Stimulated activated CD8-positive, alpha-beta memory T cell treated with anti-CD3 and anti-CD28 coated beads, Interleukin-12 subunit alpha, Interleukin-12 subunit beta, amount 100 ng/mL, for 1 hour (primary cell): ENCODE data around the gene PKN1.

Experiments
- DNase-seq: peaks from one replicate; pipeline ENCODE4 v3.0.0-alpha.2; 2020; ENCODE audit warnings: low read depth

Gene PKN1

DNA sequence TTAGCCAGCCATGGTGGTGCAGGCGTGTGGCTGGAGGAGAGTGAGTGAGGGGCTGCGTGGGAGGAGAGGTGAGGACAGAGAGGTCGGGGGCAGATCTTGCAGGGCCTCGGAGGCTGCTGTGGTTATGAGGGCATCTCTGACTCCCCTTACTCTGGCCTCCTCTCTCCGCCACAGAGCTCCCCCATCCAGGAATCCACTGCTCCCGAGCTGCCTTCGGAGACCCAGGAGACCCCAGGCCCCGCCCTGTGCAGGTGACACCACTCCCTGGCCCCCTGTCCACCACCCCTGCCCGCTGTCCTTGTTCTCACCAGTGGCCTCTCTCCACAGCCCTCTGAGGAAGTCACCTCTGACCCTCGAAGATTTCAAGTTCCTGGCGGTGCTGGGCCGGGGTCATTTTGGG lies 34.3 kb downstream of the PKN1 start:
- no peak for DNase-seq

DNA sequence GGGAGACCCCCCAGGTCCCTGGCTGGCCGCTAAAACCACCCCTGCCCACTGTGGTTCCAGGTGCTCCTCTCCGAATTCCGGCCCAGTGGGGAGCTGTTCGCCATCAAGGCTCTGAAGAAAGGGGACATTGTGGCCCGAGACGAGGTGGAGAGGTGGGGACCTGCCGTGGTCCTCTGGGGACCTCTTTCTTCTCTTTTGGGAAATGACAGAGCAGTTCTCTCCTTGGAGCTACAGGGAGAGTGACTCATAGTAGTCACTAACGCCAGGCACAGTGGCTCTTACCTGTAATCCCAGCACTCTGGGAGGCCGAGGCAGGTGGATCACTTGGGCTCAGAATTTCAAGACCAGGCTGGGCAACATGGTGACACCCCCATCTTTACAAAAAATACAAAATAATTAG lies 34.7 kb downstream of the PKN1 start:
- DNase-seq: no peak

DNA sequence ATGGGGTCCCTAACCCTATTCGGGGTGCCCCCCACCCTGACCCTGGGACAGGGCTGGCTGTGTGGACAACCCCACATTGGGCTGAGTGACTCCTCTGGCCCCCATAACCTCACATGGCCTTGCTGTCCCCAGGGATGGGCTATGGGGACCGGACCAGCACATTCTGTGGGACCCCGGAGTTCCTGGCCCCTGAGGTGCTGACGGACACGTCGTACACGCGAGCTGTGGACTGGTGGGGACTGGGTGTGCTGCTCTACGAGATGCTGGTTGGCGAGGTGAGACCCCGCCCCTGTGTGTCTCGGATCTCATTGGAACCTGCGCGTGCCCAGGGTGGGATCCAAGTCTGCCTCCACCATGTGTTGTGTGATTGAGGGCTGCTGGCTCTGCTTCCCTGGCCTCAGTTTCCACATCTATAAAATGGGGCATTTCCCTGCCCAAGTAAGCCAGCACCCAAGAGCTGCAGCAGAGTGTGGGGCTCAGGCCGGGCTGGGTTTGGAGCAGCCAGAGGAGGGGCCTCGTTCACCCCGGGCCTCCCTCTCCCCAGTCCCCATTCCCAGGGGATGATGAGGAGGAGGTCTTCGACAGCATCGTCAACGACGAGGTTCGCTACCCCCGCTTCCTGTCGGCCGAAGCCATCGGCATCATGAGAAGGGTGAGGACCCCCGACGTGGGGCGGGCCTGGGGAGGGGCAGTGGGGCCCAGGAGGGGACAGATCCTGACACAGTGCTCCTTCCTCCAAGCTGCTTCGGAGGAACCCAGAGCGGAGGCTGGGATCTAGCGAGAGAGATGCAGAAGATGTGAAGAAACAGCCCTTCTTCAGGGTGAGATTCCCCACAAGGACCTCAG lies 37.1 kb downstream of the PKN1 start:
- DNase-seq: no peak

DNA sequence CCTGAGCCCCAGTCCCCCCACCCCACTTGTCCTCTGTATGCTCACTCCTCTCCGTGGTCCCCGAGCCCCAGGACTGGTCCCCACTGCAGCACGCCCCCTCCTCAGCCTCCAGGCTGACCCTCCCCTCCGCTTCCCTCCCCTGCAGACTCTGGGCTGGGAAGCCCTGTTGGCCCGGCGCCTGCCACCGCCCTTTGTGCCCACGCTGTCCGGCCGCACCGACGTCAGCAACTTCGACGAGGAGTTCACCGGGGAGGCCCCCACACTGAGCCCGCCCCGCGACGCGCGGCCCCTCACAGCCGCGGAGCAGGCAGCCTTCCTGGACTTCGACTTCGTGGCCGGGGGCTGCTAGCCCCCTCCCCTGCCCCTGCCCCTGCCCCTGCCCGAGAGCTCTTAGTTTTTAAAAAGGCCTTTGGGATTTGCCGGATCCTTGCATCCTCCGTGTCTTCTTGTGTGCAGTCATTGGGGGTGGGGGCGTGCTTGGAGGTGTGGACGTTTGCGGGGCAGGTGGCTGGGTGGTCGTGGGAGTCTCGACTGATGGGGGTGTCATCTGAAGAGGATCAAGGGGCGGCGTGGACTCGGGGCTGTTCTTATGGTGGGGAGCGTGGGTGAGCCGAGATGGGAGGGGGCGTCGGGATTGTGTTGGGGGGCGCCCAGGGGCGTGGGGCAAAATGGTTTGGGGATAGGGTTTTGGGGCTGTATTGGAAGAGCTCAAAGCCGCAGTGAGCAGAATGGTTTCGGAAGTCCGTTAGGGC lies 38.5 kb downstream of the PKN1 start:
- no peak for DNase-seq

DNA sequence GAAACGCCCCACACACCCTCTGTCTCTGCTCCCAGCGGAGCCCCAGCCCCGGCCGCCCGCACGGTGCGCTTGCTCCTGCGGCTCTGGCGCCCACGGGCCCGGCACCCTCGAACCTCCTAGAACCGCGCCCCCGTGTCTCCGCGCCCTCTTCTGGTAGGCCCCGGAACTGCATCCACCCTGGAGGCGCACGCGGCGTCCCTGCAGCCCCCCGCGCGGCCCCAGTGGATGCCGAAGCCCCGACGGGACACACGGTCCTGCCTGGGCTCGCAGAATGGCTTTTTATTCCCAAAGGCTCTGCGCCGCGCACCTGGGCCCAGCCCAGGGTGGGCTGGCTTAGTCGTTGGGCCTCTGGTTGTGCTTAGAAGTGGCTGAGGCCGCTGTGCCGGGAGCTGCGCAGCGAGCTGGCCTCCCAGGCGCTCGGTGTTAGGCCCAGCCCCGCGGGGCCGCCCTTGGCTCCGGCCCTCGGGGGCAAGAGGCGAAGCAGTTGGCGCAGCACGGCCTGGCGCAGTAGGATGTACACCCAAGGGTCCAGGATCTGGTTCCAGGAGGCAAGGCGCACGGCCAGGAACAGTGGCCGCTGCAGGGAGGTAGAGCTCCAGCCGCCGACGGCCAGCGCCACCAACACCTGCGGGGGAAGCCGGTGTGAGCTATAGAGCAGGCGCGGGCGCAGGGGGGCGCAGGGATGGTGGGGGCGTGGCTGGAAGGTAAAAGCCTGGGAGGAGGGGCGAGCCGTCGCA lies 39.3 kb downstream of the PKN1 start:
- DNase-seq: peak; percentile 78

DNA sequence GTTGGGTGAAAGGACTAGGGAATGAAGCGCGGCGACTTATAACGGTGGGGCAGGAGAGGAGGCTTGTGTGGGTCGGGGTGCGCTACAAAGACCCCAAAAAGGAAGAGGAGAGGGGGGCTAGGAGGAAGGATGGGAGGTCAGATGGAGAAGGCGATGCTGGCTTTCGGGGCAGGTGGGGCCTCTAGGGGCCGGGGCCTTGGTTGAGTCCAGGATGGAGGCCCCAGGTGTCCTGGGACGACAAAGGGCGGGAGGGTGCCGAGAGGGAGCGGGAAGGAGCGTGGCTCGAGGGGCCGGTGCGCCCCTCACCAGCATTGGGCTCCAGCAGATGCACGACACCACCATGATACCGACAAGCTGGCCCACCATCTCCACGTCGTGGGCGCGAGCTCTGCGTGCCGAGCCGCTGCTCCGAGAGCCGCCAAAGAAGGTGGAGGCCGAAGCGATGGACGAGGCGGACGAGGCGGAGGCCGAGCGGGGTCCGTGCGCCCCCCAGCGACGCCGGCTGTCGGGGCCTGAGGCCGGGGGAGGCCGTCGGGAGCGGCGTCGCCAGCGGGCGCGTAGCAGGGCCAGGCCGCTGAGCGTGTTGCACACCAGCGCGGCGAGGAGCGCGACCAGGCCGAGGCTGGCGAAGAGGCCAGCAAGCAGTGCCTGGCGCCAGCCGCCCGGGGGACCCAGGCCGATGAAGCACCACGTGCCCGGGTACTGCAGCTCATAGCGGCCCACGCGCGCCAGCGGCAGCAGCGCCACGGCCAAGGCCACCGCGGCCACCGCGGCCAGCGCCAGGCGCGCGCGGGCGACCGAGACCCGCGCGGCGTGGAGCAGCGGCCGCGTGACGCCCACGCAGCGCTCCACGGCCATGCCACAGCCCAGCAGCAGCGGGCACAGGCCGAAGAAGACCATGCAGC lies 40.2 kb downstream of the PKN1 start:
- DNase-seq: no peak

DNA sequence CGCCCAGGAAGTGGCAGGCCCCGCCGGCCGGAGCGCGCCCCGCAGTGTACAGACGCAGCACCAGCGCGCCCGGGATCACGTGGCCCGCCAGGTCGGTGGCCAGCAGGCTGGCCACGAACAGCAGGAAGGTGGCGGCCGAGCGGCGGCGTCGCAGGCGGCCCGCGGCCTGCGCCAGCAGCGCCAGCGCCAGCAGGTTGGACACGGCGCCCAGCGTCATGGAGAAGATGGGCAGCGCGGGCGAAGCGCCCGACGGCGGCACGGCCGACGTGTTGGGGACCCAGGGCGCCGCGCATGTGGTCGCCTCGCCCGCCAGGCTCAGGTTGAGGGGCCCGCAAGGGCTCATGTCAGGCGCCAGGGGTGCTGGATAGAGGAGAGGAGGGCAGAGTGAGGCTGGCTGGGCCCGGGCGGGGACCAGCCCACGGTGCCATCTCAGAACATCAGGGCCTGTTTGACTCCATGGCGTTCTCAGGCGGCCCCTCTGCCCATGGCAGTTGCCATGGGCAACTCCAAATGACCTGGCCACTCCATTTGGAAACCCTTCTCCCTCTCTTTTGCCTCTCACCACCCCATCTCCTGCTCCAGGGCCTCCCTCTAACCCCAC lies 41.0 kb downstream of the PKN1 start:
- DNase-seq: no peak

DNA sequence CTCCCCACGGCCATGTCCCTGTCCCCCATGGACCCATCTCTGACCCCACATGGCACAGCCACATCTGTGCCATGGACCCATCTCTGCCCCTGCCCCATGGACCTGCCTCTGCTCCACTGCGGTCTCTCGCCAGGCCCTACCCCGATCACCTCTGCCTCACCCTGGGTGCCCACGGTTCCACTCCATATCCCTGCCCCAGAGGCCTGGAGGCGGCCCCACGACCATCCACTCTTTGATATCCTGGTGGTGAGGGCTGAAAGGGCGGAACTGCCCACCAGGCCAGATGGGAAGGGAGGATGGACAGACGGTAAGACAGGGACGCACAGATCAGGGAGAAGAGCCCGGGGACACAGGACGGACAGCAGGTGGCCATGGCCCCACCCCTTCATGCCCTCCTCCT lies 41.7 kb downstream of the PKN1 start:
- no peak for DNase-seq

DNA sequence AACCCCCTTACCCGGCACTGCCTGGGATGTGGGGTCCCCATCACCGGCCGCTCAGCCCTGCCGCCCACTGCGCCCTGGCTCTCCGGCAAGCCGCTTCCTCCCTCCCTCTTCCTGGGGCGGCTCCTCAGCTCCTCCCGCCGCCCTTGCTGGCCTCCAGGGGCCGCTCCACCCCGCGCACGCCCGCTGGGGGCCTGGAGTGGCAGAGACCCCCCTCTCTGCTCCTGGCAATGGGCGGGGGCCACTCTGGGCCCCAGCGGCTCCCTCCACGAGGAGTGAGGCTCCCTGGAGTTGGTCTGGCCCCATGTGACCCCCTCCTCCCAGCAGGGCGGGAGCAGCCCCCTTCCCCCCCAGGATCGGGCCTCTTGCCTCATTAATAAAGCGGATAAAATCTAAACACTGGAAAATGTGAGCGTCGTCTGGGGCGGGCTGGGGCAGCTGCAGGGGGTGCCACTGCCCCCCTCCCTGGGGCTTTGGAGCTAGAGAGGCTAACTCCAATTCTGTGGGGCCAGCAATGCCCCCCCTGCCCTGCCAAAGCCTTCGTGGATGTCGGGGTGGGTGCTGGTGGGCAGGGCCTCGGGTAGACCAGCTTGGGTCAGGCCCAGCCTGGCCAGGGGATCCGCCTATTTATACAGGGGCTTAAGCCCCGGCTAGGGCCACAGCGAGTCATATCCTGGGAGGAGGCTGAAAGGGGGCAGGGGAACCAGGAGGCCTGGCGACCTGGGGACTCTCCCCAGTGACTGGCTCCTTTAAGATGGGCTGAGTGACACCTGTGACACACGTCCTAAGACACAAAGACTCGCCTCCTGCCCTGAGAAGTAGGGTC lies 42.4 kb downstream of the PKN1 start, which contains the start of gene PTGER1:
PTGER1 (minus strand) TSS at position 104 of the 823 bp plus-strand sequence. CDS start 1,034 bp downstream, outside the sequence.
- DNase-seq: no peak

DNA sequence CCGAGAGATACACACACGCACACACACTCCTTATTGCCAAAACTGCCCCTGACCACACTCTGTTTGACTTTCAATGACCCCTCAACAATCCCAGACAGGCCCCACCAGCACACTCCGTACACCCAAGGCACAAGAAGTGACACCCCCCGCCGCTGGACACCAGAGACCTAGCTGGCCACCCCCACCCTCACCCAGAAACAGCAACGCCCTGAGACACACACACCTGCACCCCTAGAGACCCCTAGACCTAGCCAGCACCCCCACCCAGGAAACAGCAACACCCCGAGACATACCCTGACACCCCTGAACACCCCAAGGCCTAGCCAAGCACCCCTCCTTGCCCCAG lies 43.2 kb downstream of the PKN1 start:
- DNase-seq: no peak

DNA sequence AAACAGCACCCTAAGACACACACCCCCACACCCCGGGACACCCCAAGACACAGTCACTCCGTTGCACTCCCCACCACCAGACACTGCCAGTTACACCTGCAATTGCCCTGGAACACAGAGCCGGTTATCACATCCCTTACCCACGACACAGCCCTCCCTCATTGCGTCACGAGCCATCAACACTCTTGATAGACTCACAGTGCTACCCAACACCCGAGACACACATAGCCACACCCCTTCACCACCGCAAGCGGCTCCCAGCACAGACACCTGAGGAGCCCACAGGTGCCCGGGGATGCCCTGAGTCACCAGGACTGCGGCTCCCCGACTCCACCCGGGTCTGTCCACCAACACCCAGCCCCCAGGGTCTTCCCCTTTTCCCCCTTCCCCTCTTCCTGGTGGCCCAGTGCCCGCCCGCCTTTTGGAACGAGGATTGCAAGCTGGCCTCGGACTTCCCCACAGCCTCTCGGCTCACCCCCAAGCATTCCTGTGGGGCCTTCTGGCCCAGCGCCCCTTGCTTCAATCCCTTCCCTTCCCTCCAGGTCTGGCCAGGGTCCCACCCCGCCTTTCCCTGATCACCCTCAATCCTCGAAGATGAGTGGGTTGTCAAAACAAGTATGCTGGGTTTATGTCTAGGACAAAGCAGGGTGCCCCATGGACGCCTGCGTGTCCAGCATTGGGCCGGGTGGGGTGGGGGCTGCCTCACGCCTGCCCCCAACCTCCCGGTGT lies 43.7 kb downstream of the PKN1 start:
- no peak for DNase-seq

DNA sequence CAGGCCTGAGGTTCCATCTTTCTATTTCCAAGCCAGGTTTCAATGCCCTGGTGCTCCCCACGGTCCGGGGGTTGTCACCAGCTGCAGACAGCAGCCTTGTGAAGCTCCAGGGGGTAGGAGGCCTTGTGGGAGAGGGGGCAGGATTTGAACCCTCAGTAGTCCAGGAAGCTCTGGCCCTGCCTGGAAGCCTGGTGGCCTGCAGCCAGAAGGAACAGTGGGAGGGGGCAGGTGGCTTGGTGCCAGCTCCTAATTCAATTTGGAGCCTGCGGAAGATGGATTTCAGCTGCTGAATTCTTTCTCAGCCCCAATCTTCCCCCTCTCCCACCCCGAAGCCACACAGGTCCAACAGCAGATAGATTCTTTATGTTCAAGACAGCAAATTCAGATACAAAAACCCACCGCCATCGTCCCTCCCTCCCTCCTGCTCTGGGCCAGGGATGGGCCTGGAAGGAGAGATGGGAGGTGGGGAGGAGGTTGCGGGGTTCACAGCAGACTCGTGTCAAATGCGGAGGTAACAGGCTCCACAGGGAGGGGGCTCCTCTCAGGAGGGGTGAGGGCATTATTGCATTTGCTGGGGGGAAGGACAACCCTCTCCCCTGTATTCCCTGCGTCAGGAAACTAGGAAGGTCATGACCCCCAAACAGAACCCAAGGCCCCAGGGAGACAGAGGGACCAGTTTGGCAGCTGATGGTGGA lies 44.5 kb downstream of the PKN1 start:
- no peak for DNase-seq

DNA sequence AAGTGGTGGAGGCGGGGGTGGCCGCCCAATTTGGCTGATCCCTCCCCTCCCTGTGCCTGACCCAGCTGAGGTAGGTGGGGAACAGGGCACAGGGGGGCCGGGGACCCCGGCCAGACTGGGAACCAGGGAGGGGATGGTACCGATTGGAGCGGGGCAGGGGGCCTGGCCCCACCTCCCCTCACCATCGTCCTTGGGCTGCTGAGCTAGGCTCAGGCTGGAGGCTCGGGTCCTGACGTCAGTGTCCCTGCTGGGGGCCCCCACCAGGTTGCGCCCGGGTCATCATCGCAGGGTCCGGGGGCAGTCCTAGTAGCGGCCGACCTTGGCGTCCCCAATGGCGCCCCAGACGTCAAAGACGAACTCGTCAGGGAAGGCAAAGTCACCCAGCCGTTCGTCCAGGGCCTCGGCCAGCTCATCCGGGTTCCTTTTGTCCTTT lies 45.0 kb downstream of the PKN1 start:
- no peak for DNase-seq

DNA sequence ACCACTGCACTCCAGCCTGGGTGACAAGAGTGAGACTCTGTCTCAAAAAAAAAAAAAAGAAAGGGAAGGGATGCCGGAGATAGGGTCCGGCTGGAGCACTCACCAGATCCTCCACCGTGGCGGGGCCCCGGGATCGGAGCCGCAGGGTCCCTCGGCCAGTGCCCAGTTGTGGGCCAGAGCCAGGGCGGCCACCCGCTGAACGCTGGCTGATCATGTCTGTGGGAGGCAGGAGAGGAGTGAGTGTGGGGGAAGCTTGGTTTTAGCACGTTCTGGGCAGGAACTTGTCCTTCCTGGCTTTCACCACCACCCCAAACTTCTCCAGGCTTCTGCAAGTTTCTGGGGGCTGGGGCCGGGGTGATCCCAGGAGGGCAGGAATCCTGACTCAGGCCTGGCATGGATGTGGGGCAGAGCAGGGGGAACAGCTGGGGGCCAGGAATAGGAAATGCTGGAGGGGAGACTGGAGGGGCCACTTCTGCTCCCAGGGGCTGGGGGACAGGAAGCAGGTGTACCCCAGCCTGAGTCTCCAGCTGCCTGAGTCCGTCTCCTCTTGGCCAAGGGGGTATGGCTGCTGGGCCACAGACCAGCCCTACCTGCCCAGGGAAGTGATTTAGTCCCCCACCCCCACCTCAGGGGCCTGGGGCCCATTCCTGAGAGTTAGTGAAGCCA lies 46.3 kb downstream of the PKN1 start:
- DNase-seq: no peak

DNA sequence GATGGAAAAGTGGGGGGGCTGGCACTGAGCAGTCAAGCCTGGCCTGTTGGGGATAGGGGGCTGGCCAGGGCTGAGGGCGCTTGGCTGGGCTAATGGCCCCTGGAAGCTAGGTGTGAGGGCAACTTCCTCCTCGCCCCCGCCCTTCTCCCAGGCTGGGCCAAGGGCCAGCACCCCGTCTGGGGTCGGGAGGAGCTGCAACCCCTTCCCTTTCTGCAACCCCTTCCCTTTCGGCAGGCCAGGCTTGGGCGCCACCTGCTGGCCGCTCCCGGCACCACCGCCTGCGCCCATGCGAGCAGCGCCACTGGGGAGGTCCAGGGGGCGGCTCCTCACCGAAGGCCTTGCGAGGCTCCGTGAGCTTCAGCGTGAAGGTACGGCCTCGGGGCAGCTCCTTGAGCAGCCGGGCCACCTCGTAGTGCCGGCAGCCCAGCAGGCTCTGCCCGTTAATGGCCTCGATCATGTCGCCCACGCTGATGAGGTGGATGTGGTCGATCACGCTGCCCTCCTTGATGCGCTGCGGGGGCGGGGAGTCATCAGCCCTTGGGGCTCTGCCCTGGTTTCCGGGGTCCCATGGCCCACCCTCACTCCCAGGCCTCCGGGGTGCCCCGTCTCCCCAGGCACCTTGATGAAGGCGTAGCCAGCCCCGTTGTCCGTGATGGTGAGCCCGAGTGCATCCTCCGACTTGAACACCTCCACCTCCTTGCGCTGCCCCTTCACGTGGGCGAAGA lies 47.0 kb downstream of the PKN1 start:
- DNase-seq: peak; percentile 42

DNA sequence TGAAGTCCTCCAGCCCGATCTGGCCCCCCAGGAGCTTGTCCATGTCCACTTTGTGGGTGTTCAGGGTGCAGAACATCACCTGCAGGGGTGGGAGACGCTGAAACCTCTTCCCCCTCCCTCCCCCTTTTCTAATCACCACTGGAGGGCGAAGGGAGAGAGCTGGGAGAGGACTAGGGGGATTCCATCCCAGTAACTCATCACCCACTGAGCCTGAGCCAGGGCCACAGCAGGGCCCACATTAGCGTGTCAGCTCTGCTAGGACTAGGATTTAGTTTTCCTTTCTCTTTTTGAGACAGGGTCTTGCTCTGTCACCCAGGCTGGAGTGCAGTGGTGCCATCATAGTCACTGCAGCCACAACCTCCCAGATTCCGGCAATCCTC lies 47.6 kb downstream of the PKN1 start:
- DNase-seq: no peak

DNA sequence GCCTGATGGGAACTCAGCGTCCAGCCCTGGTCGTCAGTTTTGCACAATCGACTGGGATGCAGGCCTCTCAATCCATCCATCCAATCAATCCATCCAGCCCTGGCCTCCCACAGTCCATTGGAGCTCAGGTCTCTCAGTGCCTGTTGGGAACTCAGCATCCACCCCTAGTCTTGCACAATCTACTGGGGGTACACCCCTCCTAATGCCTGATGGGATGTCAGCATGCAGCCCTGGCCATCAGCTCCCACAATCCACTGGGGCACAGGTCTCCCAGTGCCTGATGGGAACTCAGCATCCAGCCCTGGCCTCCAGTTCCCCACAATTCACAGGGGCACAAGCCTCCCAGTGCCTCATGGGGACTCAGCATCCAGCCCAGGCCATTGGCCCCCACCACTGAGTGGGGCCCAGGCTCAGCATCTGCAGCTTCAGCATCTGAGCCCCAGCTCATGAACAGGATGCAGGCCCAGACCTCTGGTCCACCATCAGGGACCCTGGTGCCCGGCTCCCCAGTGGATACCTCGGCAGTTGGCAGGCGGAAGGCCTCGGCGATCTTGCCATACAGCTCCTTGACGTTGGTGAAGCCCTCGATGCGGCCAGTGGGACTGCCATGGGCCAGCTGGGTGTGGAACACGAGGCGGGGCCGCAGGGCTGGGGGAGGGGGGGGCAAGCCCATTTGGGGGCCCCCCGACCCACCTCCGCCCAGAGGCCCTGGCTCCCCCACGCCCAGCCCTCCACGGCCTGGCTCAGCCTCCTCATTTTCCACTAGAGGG lies 49.3 kb downstream of the PKN1 start:
- no peak for DNase-seq
